ENCODE results near the gene SOS1.
A peak's percentile ranks its signal among the peaks of the same experiment; 100 is the strongest.
"Not testable (repeated sequence)": the region's sequence is repeated elsewhere in the genome, so short reads cannot be mapped to it uniquely, and the experiment has no call there.

Gene SOS1

DNA sequence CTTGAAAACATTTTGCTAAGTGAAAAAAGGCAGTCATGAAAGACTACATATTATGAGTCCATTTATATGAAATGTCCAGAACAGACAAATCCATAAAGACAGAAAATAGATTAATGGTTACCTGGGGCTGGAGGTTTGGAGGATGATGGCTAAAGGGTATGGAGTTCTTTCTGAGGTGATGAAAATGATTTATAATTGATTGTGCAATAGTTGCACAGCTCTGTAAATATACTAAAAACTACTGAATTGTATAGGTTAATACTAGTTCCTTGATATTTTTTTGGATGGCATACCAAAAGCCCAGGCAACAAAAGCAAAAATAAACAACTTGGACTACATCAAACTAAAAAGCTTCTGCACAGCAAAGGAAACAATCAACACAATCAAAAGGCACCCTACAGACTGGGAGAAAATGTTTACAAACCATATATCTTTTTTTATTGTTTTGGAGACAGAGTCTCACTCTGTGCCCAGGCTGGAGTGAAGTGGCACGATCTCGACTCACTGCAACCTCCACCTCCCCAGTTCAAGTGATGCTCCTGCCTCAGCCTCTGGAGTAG is 21.5 kb downstream of the SOS1 start:
- no peak for DNase-seq

DNA sequence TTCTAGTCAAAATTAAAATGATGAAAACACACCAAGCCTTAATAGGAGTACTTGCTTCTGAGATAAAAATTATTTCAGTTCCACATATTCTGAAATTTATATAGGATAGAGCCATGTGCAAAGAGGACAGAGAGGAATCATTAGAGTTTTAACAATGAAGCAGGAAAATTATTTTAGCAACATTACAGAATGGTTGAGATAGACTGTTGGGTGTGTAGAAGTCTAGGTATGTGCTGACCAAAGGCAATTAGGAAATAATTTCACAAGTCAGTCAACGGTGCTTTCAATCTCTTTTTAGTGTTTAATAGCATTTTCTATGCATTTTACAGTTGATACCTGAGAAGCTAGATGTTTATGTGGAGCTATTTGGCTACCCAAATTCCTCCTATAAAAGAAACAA is 25.2 kb downstream of the SOS1 start:
- no peak for DNase-seq

DNA sequence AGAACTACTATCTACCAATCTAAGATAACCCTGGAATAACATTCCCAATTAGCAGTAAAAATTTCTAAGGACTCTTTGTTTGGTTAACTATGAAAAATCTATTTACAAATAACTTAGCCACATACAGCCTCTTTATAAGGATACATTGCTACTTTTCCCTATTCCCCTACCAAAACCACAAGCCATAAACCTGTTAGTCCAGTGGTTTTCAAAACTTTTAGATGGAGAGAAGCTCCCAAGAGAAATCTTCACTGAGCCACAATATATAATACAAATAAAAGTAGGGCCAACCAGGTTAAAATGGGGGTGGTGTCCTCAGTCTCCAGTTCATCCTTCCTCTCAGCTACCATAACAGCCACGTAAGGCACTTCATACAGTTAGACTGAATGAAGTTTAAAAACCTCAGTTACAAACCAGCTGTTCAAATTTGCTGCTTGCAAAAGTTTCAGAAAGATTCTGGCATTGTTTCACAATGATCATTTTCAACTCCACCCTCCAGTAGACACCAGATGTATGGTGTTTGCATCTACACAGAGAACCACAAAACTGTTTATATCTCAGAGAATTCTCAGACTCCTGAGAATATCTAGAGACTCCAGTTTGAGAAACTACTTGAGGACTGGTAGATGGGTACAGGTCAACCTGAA is 26.0 kb downstream of the SOS1 start:
- no peak for DNase-seq

DNA sequence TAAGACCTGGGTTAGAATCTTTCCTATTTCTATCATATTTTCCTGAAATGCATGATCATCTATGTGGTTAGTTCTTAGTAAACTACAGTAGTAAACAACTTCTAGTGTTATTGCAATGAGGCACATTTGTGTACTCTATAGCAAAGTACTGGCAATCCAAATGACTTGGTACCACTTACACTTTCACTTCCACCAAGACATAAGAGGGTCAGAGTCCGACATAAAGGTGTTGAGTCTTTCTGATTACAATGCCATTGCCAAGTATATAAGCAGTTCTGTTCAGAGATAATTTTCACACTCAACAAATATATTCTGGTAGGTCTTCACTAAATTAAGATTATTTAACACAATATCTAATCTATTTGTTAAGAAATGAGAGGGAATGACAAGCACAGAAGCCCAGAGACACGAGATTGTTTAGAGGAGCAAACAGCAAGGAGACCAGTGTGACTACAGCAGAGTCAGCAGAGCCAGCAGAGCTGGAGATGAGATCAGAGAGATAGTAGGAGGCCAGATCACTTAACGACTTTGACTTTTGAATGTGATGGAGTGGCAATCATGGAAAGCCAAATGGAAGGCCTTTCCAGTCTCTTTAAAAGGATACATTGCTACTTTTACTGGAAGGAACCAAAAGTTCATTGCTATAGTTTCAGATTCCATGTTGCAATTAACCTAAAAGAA is 27.5 kb downstream of the SOS1 start:
- DNase-seq: no peak

DNA sequence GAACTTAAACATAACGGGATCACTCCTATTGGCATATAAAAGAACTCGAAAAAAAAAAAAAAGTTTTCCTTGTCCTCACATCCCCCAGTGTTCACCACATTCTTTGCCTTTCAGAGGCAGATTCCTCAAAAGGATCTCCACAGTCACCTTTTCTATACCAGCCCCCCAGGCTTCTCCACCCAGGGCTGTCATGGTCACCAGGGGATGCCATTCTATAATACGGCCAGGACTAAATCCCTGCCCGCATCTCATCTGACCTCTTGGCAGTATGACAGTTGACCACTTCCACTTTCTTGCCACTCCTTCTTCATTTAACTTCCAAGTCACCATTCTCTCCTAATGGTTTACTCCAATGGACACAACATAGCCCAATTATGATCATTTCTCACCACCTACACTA is 29.3 kb downstream of the SOS1 start:
- no peak for DNase-seq

DNA sequence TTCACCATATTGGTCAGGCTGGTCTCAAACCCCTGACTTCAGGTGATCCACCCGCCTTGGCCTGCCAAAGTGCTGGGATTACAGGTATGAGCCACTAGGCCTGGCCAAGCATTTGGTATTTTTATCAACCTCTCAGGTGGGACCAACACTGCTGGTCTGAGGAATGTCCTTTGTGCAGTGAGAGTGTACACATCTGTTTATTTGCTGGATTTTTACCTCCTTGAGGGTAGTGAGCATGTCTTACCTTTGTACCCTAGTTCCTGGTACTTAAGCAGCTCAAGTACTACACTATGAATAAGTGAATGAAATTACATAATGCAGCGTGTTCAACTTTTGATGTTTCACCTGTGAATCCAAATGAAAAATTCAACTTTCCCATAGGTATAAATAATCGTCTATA is 29.8 kb downstream of the SOS1 start:
- no peak for DNase-seq

DNA sequence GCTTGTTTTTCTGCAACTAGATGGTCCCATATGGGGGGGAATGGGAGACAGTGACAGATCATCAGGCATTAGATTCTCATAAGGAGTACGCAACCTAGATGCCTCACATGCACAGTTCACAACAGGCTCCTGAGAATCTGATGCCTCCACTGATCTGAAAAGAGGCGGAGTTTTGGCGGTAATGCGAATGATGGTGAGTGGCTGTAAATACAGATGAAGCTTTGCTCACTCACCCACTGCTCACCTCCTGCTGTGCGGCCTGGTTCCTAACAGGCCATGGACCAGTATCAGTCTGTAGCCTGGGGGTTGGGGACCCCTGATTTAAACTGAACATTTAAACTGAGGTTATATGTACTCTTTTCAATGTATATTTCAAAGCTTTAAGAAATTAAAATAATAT is 40.7 kb downstream of the SOS1 start:
- DNase-seq: no peak

DNA sequence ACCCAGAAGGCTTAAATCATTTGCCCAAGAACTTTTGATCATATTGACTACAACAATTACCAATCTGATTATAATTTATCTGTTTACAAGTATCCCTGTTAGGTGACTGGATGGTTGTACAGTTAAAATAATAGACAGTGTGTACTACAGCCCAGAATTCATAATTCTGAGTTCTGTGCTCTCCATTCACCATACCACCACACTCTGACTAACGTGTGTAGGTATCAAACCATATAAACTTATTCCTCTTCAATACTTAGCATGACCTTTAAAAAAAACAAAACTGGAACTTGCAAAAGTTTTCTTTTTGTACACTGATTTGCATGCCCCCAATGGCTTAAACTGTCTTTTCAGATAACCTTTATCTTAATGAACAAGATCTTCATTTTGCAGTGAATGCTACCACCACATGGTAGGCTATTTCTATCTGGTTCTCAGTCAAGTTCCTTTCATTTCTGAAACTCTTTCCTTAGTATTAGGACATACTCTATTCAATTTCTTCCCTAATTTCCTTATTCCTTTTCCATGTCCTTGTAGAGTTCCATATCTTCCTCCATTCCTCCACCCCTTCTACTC is 50.9 kb downstream of the SOS1 start:
- DNase-seq: no peak

DNA sequence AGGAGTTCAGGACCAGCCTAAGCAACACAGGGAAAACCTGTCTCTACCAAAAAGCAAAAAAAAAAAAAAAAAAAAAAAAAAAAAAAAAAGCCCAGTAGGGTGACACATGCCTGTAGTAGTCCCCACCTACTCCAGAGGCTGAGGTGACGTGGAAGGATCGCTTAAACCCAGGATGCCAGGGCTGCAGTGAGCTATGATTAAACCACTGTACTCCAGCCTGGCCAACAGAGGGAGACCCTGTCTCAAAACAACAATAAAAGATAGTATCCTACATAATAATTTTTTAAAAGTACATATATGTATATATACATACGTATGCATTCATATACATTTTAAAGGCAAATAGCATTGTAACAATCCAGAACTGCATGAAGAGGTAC is 51.7 kb downstream of the SOS1 start:
- DNase-seq: no peak

DNA sequence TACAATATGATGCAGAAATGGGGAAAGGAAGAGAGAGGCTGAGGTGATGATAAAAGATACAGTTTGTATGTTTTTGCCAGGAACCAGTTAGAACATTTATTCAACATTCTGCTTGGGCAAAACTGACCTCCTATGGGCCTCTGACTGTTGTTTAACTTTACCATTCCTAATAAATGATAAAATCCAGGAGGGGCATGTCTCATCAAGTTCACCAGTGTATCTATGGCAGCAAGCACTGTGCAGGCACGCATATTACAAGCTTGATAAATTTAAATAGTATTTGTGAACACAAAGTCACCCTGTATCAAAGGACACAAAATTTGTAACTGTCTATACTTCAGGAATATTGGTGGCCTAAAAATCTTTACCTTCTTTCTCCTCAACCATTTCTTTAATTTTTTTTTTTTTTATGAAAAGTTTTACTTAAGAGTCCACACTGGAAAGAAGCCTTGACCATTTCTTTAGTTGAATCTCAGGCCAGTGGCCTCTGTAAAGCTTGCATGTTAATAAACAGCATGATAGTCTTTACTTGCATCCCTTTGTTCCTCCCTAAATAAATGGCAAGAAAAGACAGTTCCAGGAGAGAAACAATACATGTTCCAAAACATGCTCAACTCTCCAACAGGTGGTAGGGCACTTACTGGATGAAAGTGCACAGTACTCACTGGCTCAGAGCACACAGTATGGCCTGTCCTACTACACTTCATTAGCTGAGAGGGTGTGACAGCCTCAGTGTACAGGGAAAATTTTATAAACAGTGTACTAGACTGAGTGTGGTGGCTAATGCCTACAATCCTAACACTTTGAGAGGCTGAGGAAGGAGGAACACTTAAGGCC is 52.3 kb downstream of the SOS1 start:
- no peak for DNase-seq

DNA sequence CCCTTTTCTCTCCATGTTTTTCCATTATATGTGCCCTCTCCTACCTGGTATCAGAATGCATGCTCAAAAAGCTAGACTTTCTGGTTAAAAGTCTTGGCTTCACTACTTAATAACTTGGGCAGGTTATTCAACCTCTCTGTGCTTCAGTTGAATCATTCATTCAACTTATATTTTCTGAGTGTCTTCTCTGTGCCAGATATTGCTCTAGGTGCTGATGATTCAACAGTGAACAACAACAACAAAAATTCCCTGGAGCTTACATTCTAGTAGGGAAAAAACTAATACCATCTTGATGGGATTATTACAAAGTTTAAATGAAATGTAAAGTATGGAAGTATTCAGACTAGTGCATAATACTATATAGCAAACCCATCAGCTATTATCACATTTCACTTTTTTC is 55.2 kb downstream of the SOS1 start:
- DNase-seq: no peak

DNA sequence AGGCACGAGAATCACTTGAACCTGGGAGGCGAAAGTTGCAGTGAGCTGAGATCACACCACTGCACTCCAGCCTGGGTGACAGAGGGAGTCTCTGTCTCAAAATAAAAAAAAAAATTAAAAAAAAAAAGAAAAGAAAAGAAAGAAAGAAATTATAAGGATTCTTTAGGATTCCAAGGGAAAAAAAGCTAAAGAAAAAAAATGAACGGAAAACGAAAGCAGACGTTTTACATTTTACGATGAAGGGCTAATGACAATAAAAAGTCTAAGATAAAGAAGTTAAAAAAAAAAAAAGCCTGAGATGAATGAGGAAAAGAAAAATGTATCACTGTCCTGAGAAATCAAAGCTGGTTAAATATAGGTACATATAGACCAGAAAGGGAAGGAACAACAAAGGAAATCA is 58.5 kb downstream of the SOS1 start:
- no peak for DNase-seq

DNA sequence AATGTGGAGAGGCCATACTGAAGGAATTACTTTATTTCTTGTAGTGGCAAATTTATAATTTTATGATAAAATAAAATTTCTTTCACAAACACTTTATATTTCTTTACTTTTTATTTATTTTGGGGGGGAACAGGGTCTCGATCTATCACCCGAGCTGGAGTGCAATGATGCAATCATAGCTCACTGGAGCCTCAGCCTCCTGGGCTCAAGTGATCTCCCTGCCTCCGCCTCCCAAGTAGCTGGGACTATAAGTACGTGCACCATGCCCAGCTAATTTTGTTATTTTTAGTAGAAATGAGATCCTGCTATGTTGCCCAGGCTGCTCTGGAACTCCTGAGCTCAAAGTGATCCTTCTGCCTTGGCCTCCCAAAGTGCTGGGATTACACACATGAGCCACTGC is 59.6 kb downstream of the SOS1 start:
- DNase-seq: no peak

DNA sequence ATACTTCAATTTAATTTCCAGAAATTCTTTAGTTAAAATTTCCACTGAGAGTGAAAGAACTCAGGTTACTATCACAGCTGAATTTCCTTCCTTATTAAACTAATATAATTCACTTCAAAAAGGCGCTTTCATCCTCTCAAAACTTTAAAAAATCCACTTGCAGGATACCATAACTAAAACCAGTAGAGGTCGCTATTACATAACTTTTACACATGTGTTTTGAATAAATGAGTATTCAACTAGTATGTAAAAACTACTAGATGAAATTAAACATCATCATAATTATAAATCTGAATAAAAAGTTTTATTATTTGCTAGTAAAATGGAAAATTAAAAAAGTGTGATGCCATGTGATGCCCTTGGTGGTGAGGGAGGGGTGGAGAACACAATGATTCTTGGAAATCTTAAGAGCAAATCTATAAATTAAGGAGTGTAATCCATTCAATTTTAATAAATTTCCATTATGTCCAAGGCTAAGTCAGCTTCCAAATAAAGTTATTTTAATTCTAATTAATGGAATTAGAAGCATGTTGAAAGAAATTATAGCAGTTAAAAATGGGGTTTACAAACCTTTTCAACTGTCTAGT is 61.4 kb downstream of the SOS1 start:
- peak; percentile 68 for DNase-seq

DNA sequence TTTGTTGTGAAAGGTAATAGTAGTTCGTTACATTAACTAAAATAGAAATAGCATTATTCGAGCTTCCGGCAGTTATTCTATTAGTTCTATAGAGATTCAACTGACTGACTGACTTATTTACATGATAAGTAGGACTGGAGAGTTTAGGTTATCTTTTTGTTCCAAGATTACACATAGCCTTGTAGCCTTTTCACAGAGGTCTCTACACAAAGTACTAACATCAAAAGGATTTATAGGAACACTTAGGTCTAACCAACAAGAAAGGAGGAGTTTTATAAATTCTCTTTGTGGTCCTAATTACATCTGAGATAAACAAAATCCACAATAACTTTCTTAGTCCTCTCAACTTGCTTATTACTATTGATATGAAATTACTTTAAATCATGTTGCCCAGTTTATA is 62.8 kb downstream of the SOS1 start:
- no peak for DNase-seq

DNA sequence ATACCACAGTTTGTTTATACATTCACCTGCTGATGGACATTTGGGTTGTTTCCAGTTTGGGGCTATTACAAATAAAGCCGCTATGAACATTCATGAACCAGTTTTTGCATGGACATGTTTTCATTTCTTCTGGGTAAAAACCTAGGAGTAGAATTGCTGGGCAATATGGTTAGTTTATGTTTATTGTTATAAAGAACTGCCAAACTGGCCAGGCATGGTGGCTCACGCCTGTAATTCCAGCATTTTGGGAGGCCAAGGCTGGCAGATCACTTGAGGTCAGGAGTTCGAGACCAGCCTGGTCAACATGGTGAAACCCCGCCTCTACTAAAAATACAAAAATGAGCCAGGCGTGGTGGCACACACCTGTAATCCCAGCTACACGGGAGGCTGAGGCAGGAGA is 68.2 kb downstream of the SOS1 start:
- DNase-seq: not testable (repeated sequence)

DNA sequence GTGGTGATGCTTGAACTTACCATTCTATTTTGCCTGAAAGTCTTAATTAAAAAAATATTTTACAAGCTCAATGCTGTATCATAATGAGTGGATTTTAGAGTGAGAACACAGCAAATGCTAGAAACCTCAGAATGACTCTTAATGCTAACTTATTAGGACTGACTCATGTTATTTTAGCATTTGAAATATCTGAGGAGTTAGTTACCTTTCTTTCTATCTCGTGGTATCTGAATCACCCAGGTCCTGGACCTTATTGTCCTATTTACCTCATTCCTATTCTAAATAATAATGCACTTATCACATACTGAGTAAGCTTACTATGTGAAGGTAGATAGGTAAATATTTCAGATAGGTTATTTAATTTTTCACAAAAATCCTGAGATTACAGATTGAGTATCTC is 70.7 kb downstream of the SOS1 start:
- DNase-seq: peak; percentile 43

DNA sequence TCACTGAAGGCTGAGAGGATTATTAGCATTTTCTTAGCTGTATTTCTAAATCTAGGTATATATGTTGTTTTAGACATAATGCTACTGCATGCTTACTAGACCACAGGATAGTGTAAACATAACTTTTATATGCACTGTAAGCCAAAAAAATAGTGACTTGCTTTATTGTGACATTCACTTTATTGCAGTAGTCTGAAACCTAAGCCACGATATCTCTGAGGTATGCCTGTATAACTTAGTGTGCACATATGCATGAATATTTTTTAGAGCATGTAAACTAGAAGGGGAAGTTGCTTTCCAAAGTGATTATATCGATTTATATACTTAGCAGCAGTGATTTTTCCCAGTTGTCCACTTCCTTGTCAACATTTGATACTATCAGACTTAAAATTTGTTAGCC is 81.8 kb downstream of the SOS1 start:
- DNase-seq: no peak

DNA sequence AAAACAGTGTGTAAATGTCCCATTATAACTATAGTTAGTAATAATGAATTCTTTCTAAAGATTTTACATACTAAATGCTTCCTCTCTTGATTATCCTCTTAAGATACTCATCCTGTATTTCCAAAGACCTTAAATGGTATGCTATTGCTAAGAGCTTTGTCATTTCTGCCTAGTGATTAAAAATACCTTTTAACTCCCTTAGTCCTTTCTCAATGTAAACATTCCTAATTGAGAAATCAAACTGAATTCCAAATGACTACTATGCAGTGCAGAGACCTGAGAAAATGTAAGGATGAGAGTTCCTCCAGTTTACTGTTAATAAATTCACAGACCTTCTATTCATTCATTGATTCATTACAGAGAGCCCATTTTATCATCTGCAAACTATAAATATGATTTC is 86.9 kb downstream of the SOS1 start:
- no peak for DNase-seq

DNA sequence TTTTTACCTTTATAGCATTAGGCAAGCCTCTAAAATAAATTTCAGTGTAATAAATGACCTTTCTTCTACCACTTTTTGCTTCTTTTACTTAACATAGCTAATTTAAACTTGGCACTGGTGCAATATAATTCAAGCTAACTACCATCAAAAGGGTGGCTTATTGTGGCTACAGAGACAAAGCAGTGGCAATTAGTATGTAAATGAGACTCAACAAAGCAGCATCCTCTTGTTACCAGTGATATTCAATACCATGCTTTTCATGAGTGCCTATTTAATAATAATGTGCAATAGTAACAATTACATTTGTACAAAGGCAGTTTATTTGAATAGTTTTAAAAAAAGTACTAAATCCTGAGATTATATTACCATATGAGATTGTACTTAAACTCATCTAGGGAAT is 93.4 kb downstream of the SOS1 start:
- DNase-seq: no peak

DNA sequence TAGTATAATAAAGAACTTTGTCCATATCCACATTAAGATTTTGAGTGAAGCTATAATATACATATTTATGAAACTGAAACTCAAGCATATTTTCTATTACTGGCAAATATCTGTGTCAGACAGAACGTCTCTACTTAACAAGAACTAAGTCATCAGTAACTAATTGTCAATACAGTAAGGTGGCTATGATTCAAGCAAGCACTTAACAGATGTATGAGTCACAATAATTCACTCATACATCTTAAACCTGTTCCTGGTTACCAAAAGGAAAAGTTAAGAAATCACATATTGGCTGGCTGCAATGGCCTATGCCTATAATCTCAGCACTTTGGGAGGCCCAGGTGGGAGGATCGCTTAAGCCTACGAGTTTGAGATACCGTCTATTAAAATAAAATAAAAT is 96.0 kb downstream of the SOS1 start:
- DNase-seq: no peak

DNA sequence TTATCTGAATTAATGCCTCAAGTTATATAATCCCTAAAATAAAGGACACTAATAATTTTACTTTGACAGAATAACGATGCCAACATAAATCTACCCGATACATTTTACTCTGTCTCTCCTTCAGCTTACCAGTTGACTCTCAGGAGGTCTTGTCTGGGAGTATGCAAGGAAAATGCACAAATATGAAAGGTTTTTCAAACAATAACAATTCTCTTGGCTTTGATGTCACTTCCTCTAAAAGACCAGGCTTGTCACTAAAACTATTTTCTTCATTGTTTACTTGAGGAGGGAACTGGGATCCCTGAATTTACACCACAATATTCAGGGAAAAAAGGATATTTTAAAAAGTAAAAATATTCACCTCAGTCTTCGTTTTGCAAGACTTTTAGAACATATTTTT is 97.2 kb downstream of the SOS1 start:
- DNase-seq: no peak

DNA sequence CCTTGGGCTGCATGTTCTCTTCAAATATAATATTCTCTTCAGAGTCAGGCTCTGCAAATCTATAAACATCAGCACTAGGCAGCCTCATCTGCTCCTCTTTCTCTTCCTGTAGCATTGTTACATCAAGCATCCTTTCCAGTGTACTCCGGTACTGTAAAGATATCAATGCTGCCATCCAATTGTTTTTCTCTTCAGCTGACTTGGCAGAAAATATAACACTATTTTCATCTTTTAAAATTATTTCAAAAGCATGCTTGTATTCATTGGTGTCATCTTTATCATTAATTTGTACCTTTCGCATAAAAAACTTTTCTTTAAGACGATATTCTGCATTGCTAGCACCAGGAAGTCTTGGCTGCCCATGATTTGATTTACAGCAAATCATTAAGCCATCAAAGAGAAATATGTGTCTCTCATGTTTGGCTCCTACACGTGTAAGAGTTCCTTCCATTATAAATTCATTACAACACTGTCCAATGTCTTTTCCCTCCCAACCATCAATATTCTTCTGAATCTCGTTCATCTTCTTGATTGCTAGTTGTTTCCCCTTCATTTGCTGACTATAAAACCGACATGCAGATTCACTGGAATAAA is 98.1 kb downstream of the SOS1 start:
- DNase-seq: no peak
